ENCODE data around the gene AKAP7. TPM values are rescaled to one million over a fixed set of nuclear protein-coding genes. Genes with fewer than 3 reads are reported as not detected.
A peak's percentile ranks its signal among the peaks of the same experiment; 100 is the strongest.

Gene AKAP7
- polyA plus RNA-seq, 3 donors: 2.4 to 4.9 (median 3.4) TPM

DNA sequence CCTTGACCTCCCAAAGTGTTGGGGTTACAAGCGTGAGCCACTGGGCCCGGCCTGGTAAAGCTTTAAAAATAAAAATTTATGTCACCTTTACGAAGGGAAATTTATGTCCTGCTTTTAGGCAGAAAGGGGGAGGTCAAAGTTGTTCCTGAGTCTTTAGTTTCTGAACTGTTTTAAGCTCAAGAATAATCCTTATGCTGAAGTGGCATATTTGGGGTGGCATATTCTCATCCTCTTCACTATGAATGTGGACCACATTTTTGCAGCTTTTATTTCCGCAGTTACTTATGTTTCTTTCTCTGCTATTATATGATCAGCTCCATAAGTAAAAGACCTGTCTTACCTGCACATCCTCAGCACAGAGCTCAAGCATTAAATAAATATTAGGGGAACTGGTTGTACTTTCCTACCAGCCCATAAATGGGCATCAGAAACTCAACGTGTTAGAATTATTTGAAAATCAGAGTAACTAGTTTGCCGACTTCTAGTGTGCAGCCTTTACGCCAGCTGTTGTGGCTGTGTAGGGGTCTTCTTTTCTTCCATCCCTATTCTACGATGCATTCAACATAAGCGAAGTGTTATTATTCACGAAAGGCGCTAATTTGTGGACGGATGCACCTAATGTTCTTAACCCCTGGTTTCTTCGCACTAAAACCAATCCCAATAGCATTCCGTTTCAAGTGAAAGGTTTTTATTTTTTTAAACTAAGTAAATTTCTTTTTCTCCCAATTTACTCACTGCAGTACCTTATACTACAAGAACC lies 867 bp upstream of the AKAP7 start:
- Histone ChIP-seq H4K20me1 (ENCODE audit: insufficient read depth, low read length) (no peaks in the 10 kb centered on the region), H3K36me3 (replicated peaks in 1 of 2; ENCODE audit: control insufficient read depth in 1 of 2, insufficient read depth in 2 of 2, low read length in 2 of 2) (no peaks in the 10 kb centered on the region), H3K27ac (ENCODE audit: low read depth in 1 of 2, low read length in 2 of 2) (peak overlapping the region in 1 of 2 donors; percentile 72), H2AFZ (ENCODE audit: insufficient read depth, low read depth, low read length, poor library complexity, severe bottlenecking) (peak overlapping the region; percentile 96), H3K4me2 (replicated peaks; ENCODE audit: extremely low read depth, low read length, poor library complexity, severe bottlenecking) (peak overlapping the region; percentile 79), H3K9me3 (replicated peaks in 1 of 2; ENCODE audit: control insufficient read depth in 1 of 2, insufficient read depth in 1 of 2, low read length in 2 of 2) (no peaks in the 10 kb centered on the region), H3K4me1 (ENCODE audit: control insufficient read depth in 1 of 2, insufficient read depth in 2 of 2, low read length in 2 of 2) (peaks cover 14 to 28% of the 10 kb centered on the region in 2 donors), H3K9ac (ENCODE audit: insufficient read depth, low read length, poor library complexity, severe bottlenecking) (peak overlapping the region; percentile 76), H3K79me2 (ENCODE audit: insufficient read depth, low read length) (no peaks in the 10 kb centered on the region), H3K27me3 (ENCODE audit: control insufficient read depth in 2 of 2, insufficient read depth in 2 of 2, low read length in 2 of 2) (no peaks in the 10 kb centered on the region), H3K4me3 (replicated peaks in 1 of 3; ENCODE audit: low read depth in 2 of 3, low read length in 3 of 3) (peak overlapping the region; percentile 50 to 92 (median 67))
- Mint-ChIP-seq H3K4me1 (peaks cover 31% of the 10 kb centered on the region), H3K9me3 (peaks cover 0 to 3% (median 0%) of the 10 kb centered on the region in 7 donors), H3K36me3 (peaks cover 0 to 3% of the 10 kb centered on the region in 2 donors), H3K4me3 (peak overlapping the region; percentile 85 to 93), H3K27me3 (ENCODE audit: low read depth in 3 of 3) (peaks cover 0 to 3% (median 3%) of the 10 kb centered on the region in 3 donors), H3K27ac (peak overlapping the region in 2 of 7 donors; percentile 76 to 78)
- WGBS (ENCODE audit: insufficient coverage): 100% methylated on average over 2 of the region's 14 CpGs
- TF ChIP-seq, protein P1, sequence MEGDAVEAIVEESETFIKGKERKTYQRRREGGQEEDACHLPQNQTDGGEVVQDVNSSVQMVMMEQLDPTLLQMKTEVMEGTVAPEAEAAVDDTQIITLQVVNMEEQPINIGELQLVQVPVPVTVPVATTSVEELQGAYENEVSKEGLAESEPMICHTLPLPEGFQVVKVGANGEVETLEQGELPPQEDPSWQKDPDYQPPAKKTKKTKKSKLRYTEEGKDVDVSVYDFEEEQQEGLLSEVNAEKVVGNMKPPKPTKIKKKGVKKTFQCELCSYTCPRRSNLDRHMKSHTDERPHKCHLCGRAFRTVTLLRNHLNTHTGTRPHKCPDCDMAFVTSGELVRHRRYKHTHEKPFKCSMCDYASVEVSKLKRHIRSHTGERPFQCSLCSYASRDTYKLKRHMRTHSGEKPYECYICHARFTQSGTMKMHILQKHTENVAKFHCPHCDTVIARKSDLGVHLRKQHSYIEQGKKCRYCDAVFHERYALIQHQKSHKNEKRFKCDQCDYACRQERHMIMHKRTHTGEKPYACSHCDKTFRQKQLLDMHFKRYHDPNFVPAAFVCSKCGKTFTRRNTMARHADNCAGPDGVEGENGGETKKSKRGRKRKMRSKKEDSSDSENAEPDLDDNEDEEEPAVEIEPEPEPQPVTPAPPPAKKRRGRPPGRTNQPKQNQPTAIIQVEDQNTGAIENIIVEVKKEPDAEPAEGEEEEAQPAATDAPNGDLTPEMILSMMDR (IDR thresholded peaks at IDR 0.05): no peak
- intact Hi-C loops (cut with micrococcal nuclease): no loop called here
- DNase-seq: no peak

DNA sequence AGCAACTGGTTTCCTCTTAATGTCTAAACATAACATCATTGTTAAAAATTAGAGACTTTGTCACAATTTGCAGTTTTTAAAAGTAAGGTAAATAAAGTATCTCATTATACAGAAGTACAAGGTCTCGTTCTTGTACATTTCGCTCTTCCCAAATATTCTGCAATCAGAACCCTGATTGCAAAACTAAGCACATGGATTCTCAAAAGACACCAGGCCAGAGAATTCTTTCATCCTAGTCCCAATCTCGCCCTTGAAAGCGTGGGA lies 355 bp upstream of the AKAP7 start:
- Mint-ChIP-seq H3K36me3 (peaks cover 0 to 3% of the 10 kb centered on the region in 2 donors), H3K4me3 (peak overlapping the region; percentile 85 to 93), H3K27ac (peak overlapping the region; percentile 75 to 92 (median 85)), H3K4me1 (peaks cover 33% of the 10 kb centered on the region), H3K9me3 (peaks cover 0 to 3% (median 0%) of the 10 kb centered on the region in 7 donors), H3K27me3 (ENCODE audit: low read depth in 3 of 3) (peaks cover 0 to 3% (median 3%) of the 10 kb centered on the region in 3 donors)
- Histone ChIP-seq H2AFZ (ENCODE audit: insufficient read depth, low read depth, low read length, poor library complexity, severe bottlenecking) (peak overlapping the region; percentile 96), H3K4me3 (replicated peaks in 1 of 3; ENCODE audit: low read depth in 2 of 3, low read length in 3 of 3) (peak overlapping the region; percentile 50 to 92 (median 67)), H3K9ac (ENCODE audit: insufficient read depth, low read length, poor library complexity, severe bottlenecking) (peak overlapping the region; percentile 76), H4K20me1 (ENCODE audit: insufficient read depth, low read length) (no peaks in the 10 kb centered on the region), H3K79me2 (ENCODE audit: insufficient read depth, low read length) (no peaks in the 10 kb centered on the region), H3K9me3 (replicated peaks in 1 of 2; ENCODE audit: control insufficient read depth in 1 of 2, insufficient read depth in 1 of 2, low read length in 2 of 2) (no peaks in the 10 kb centered on the region), H3K27me3 (ENCODE audit: control insufficient read depth in 2 of 2, insufficient read depth in 2 of 2, low read length in 2 of 2) (no peaks in the 10 kb centered on the region), H3K4me2 (replicated peaks; ENCODE audit: extremely low read depth, low read length, poor library complexity, severe bottlenecking) (peak overlapping the region; percentile 79), H3K27ac (ENCODE audit: low read depth in 1 of 2, low read length in 2 of 2) (peak overlapping the region; percentile 34 to 72), H3K4me1 (ENCODE audit: control insufficient read depth in 1 of 2, insufficient read depth in 2 of 2, low read length in 2 of 2) (peaks cover 16 to 29% of the 10 kb centered on the region in 2 donors), H3K36me3 (replicated peaks in 1 of 2; ENCODE audit: control insufficient read depth in 1 of 2, insufficient read depth in 2 of 2, low read length in 2 of 2) (no peaks in the 10 kb centered on the region)
- TF ChIP-seq, protein P1 (IDR thresholded peaks at IDR 0.05): no peak
- intact Hi-C loops (cut with micrococcal nuclease): no loop called here
- WGBS (ENCODE audit: insufficient coverage): 0% methylated on average over 2 of the region's 4 CpGs
- DNase-seq: no peak

All from CD14-positive monocyte (primary cell).